Endothelial cell of umbilical vein (primary cell): ENCODE measurements around the gene PSMD14. TPM values are rescaled to one million over a fixed set of nuclear protein-coding genes. Genes with fewer than 3 reads are reported as not detected.

ENCODE experiments used
- BruUV-seq: library from RNA; stranded (reverse); fragments of 400-500 nt; replicated peaks from 2 replicates; lab custom pipeline; 2021; lab: Mats Ljungman, UMichigan
- CTCF ChIA-PET: fragments of 300-600, 350-600 bp; sonication (Branson Sonifier 250); formaldehyde crosslinking; loops from one replicate; lab custom pipeline; 2021; ENCODE audit warnings: antibody characterized with exemption, inconsistent platforms; lab: Charles Lee
- POLR2A ChIA-PET: fragments of 300-600, 350-600 bp; sonication (Branson Sonifier 250); formaldehyde crosslinking; loops from one replicate; lab custom pipeline; 2021; ENCODE audit warnings: antibody characterized with exemption, inconsistent platforms; lab: Charles Lee
- DNase-seq: peaks from one replicate; pipeline ENCODE4 v3.0.0-alpha.2; 2011; ENCODE audit warnings: low read depth, low spot score
- FAIRE-seq: peaks from 2 replicates; lab custom pipeline; 2011; peaks lifted over from hg19 to GRCh38; lab: Jason Lieb, UNC
- H2AFZ ChIP-seq: 2 replicates; pipeline ENCODE4 v1.6.0; 2012; ENCODE audit warnings: low read depth, low read length, control low read depth, inconsistent platforms
- H3K27ac ChIP-seq: 2 replicates; pipeline ENCODE4 v1.5.1; 2011; ENCODE audit warnings: low read depth, mild to moderate bottlenecking, control low read depth, low read length, moderate library complexity; ENCODE audit not compliant: insufficient read depth
- H3K27me3 ChIP-seq, 2 experiments: 2 replicates each; pipeline versions ENCODE4 v1.6.0 to v1.6.1; 2011; ENCODE audit warnings: low read length in 2 of 2, mixed read lengths in 1 of 2; ENCODE audit not compliant: control insufficient read depth in 2 of 2, insufficient read depth in 2 of 2
- H3K36me3 ChIP-seq, 2 experiments: 2 replicates in 1 of 2; 3 replicates in 1 of 2; pipeline ENCODE4 v1.5.1; 2011; ENCODE audit warnings: low read length in 2 of 2, mild to moderate bottlenecking in 1 of 2, moderate library complexity in 1 of 2; ENCODE audit not compliant: control insufficient read depth in 2 of 2, insufficient read depth in 2 of 2; ENCODE audit errors: extremely low read depth in 1 of 2
- H3K4me1 ChIP-seq: 3 replicates; pipeline ENCODE4 v1.5.1; 2011; ENCODE audit warnings: mild to moderate bottlenecking, low read length; ENCODE audit not compliant: control insufficient read depth, insufficient read depth; ENCODE audit errors: extremely low read depth
- H3K4me2 ChIP-seq: 2 replicates; pipeline ENCODE4 v1.6.1; 2011; ENCODE audit warnings: low read length, control low read depth, mixed read lengths; ENCODE audit not compliant: insufficient read depth
- H3K4me3 ChIP-seq, 3 experiments: fragments of 200-600 bp in 1 of 3; sonication (generic), shearing (Covaris generic) in 1 of 3; replicated peaks in 1 of 3; 2 replicates each; pipeline ENCODE4 v1.5.1; 2011 to 2016; ENCODE audit warnings: control low read depth in 3 of 3, low read length in 3 of 3, mild to moderate bottlenecking in 2 of 3, inconsistent platforms in 1 of 3, low read depth in 1 of 3, moderate library complexity in 1 of 3; ENCODE audit not compliant: insufficient read depth in 1 of 3
- H3K79me2 ChIP-seq: 2 replicates; pipeline ENCODE4 v1.6.0; 2012; ENCODE audit warnings: low read length, inconsistent platforms; ENCODE audit not compliant: control insufficient read depth, insufficient read depth
- H3K9ac ChIP-seq: replicated peaks from 2 replicates; pipeline ENCODE3; 2011; ENCODE audit warnings: low read length, control low read depth; ENCODE audit not compliant: insufficient read depth; ENCODE audit errors: extremely low read depth
- H3K9me1 ChIP-seq: replicated peaks from 3 replicates; pipeline ENCODE4 v1.6.0; 2011; ENCODE audit warnings: mild to moderate bottlenecking, low read length; ENCODE audit not compliant: control insufficient read depth, insufficient read depth; ENCODE audit errors: extremely low read depth
- H3K9me3 ChIP-seq: replicated peaks from 2 replicates; pipeline ENCODE4 v1.5.1; 2012; ENCODE audit warnings: low read length, inconsistent platforms; ENCODE audit not compliant: control insufficient read depth, insufficient read depth
- H4K20me1 ChIP-seq: replicated peaks from 2 replicates; pipeline ENCODE3; 2011; ENCODE audit warnings: mild to moderate bottlenecking, low read length; ENCODE audit not compliant: control insufficient read depth, insufficient read depth; ENCODE audit errors: extremely low read depth
- FOS ChIP-seq: IDR thresholded peaks from 2 replicates; pipeline ENCODE4 v1.6.1; 2011; ENCODE audit warnings: mild to moderate bottlenecking, low read length, moderate library complexity, borderline replicate concordance; ENCODE audit not compliant: insufficient read depth
- POLR2A ChIP-seq: IDR thresholded peaks from 2 replicates; pipeline ENCODE4 v1.6.1; 2012; ENCODE audit warnings: low read depth, mild to moderate bottlenecking, control low read depth, low read length
- POLR2AphosphoS5 ChIP-seq: IDR thresholded peaks from 2 replicates; pipeline ENCODE4 v1.6.1; 2012; ENCODE audit warnings: low read depth, mild to moderate bottlenecking, control low read depth, low read length, moderate library complexity; ENCODE audit not compliant: insufficient read depth
- dilution Hi-C: fragments of 300-500 bp; cut with MboI; formaldehyde crosslinking; loops from one replicate; pipeline ENCODE4 v1.15.0; 2019; ENCODE audit warnings: low sequenced_read_pairs; ENCODE audit not compliant: extremely low pct_ligation_motif_present
- intact Hi-C: fragments of 100-400 bp; cut with micrococcal nuclease; formaldehyde crosslinking; loops from one replicate; pipeline ENCODE4 v1.10.0; 2022
- polyA plus RNA-seq, 4 experiments: library from polyadenylated mRNA; depleted of rRNA in 3 of 4; stranded (reverse) in 3 of 4; unstranded in 1 of 4; fragments of >200 nt; gene quantifications; 2 replicates each; pipeline versions ENCODE4 v1.2.1 to v1.2.3, GENCODE V29; 2011 to 2012; ENCODE audit warnings: missing spikeins in 1 of 4
- total RNA-seq: library from RNA; stranded (reverse); gene quantifications from 2 replicates; pipeline ENCODE4 v1.2.3, GENCODE V29; 2021
- TF ChIP-seq, protein P1 (sequence below), 2 donors: IDR thresholded peaks; 1 replicate in 1 of 2; 2 replicates in 1 of 2; pipeline ENCODE4 v1.5.1; 2011; ENCODE audit warnings: low read length in 2 of 2, mild to moderate bottlenecking in 2 of 2, moderate library complexity in 2 of 2, control low read depth in 1 of 2, inconsistent platforms in 1 of 2, low read depth in 1 of 2; ENCODE audit not compliant: insufficient read depth in 1 of 2; ENCODE audit errors: extremely low read depth in 1 of 2
- TF ChIP-seq, protein P2 (sequence below): IDR thresholded peaks from 2 replicates; pipeline ENCODE4 v1.6.1; 2011; ENCODE audit not compliant: insufficient read depth, insufficient read length

PSMD14 gene
- total and polyA plus RNA-seq, 2 donors (not counting 3 experiments of a cell fraction or from before 2014, with no cell fraction given): 47.6 to 85.4 TPM

DNA sequence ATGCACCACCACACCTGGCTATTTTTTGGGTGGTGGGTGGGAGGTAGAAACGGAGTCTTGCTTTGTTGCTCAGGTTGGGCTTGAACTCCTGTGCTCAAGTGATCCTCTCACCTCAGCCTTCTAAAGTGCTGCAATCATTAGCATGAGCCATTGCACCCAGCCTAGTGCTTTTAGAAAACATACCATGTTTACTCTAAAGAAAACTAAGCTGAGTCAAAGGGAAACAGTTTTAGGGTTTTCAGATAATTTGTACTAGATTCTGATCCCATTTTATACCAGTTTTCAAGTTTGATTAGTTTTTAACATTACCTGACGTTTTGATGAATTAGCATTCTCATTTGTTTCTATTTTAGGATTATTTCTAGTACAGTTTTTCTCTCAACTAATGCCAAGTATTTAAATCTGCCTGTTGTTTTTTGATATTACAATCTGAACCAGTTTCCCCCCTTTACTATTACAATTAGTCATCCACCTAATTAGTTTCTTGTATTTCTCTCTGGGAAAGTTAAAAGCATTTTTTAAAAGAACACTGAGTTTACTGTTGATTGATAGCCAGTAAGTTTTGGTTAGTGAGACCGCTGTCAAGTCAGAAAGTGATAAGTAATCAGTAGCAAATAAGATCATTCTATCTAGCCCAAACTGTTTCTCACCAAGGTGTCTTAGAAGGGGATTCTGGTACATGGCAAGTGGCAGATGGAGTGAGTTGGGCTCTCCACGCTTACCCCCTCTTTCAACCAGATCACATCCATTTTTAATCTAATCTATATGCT lies 83.7 kb downstream of the PSMD14 start:
- Histone ChIP-seq H3K4me2 (no peak overlapping the region), H3K27ac (no peak overlapping the region), H3K9me3 (no peaks in the 10 kb centered on the region), H3K9me1 (no peaks in the 10 kb centered on the region), H3K4me1 (no peaks in the 10 kb centered on the region), H3K9ac (no peak overlapping the region), H3K79me2 (no peaks in the 10 kb centered on the region), H2AFZ (no peak overlapping the region), H3K36me3 (peaks cover 6% of the 10 kb centered on the region in 2 experiments), H3K27me3 (no peaks in the 10 kb centered on the region), H4K20me1 (no peaks in the 10 kb centered on the region), H3K4me3 (no peak overlapping the region)
- FAIRE-seq (no peak), DNase-seq (no peak)
- intact Hi-C loops (no loop called here), dilution Hi-C loops (no loop called here)
- BruUV-seq: no TSS peak
- POLR2A ChIA-PET: no interaction called here
- TF ChIP-seq POLR2A: no peak
- no peak for TF ChIP-seq FOS
- TF ChIP-seq, protein P1, sequence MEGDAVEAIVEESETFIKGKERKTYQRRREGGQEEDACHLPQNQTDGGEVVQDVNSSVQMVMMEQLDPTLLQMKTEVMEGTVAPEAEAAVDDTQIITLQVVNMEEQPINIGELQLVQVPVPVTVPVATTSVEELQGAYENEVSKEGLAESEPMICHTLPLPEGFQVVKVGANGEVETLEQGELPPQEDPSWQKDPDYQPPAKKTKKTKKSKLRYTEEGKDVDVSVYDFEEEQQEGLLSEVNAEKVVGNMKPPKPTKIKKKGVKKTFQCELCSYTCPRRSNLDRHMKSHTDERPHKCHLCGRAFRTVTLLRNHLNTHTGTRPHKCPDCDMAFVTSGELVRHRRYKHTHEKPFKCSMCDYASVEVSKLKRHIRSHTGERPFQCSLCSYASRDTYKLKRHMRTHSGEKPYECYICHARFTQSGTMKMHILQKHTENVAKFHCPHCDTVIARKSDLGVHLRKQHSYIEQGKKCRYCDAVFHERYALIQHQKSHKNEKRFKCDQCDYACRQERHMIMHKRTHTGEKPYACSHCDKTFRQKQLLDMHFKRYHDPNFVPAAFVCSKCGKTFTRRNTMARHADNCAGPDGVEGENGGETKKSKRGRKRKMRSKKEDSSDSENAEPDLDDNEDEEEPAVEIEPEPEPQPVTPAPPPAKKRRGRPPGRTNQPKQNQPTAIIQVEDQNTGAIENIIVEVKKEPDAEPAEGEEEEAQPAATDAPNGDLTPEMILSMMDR (IDR thresholded peaks at IDR 0.05; ENCODE audit: extremely low read depth in 1 of 2, insufficient read depth in 1 of 2, low read depth in 1 of 2, low read length in 2 of 2): no peak
- CTCF ChIA-PET: no interaction called here

DNA sequence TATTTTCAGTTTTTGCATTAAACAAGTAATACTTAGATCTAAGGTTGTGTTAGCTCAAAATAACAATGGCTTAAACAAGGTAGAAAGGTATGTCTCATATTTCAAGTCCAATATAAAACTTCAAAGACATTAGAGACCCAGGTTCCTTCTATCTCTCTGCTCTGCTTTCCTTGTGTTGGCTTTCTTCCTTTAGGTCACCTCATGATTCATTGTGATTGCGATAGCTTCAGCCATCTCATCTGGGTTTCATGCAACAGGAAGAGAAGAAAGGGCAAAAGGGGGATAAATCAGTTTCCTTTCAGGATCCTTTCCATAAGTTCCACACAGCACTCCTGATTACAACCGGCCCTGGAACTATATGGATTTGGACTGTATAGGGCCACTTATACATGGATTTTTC lies 91.9 kb downstream of the PSMD14 start:
- Histone ChIP-seq H3K4me3 (no peak overlapping the region), H3K9me1 (no peaks in the 10 kb centered on the region), H3K4me2 (peak overlapping the region; percentile 32), H4K20me1 (no peaks in the 10 kb centered on the region), H3K27ac (no peak overlapping the region), H3K36me3 (peaks cover 6 to 12% of the 10 kb centered on the region in 2 experiments), H3K4me1 (peaks cover 5% of the 10 kb centered on the region), H3K9me3 (no peaks in the 10 kb centered on the region), H3K27me3 (no peaks in the 10 kb centered on the region), H3K79me2 (no peaks in the 10 kb centered on the region), H3K9ac (no peak overlapping the region), H2AFZ (no peak overlapping the region)
- DNase-seq: no peak
- no TSS peak for BruUV-seq
- intact Hi-C loops (no loop called here), dilution Hi-C loops (no loop called here)
- CTCF ChIA-PET: interaction anchor here (1.7 kb wide), 1 partner anchor 10 kb away, joined by 5 read pairs; no protein-coding TSS in a partner anchor
- FAIRE-seq: no peak
- POLR2A ChIA-PET: no interaction called here
- TF ChIP-seq, protein P1 (IDR thresholded peaks at IDR 0.05; ENCODE audit: extremely low read depth in 1 of 2, insufficient read depth in 1 of 2, low read depth in 1 of 2, low read length in 2 of 2): no peak
- peak; percentile 45 for TF ChIP-seq FOS
- TF ChIP-seq POLR2AphosphoS5: no peak
- TF ChIP-seq POLR2A: no peak
- TF ChIP-seq, protein P2, sequence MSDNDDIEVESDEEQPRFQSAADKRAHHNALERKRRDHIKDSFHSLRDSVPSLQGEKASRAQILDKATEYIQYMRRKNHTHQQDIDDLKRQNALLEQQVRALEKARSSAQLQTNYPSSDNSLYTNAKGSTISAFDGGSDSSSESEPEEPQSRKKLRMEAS: no peak
